ENCODE data around the gene CSMD2.

The CSMD2 gene

DNA sequence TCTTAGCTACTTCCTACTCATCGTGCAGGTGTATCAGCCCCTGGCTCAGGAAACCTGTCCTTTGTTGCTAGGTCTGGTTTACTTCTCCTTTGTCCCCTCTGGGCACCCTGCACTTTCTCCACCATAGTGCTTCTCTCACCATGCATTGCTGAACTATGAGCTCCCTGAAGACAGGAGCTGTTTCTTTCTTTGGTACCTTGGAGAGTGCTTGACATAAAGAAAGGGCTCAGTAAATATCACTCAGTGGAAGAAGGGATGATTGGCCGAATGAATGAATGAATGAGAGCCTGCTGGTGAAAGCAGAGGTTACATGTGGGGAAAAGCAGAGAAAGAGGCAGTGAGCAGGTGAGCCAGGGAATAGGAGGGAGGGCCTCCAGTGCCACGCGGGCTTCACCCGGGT lies 310.9 kb downstream of the CSMD2 start:
- H3K4me1 ChIP-seq (ENCODE audit: control insufficient read depth, insufficient read depth, low read length) = no peaks in the 10 kb centered on the region
- no peak overlapping the region for H3K4me3 ChIP-seq (ENCODE audit: low read length)
- H3K27me3 ChIP-seq (ENCODE audit: control insufficient read depth, insufficient read depth, low read length) = no peaks in the 10 kb centered on the region
- H3K9ac ChIP-seq (ENCODE audit: low read length) = no peak overlapping the region
- H3K36me3 ChIP-seq (ENCODE audit: control insufficient read depth, insufficient read depth, low read length) = no peaks in the 10 kb centered on the region
- no peak overlapping the region for H3K27ac ChIP-seq (ENCODE audit: low read depth, low read length)

DNA sequence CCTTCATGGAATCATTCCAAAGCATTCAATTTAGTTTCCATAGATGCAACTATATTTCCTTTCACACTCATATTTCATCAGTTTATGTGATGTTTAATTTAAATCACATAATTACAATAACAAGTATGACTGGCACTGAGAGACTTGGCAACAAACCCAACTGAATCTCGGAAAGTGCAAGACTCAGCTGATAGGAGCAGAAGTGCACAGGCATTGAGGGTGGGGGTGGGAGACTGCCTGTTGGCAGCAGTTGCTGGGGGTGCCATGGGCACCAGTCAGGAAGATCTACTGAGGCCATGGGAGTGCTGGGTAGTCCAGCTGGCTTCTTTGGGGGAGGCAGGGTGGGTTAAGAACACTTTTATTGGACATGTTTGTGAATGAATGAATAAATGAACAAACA lies 311.6 kb downstream of the CSMD2 start:
- Histone ChIP-seq H3K4me1 (ENCODE audit: control insufficient read depth, insufficient read depth, low read length) (no peaks in the 10 kb centered on the region), H3K27ac (ENCODE audit: low read depth, low read length) (no peak overlapping the region), H3K27me3 (ENCODE audit: control insufficient read depth, insufficient read depth, low read length) (no peaks in the 10 kb centered on the region), H3K9ac (ENCODE audit: low read length) (no peak overlapping the region), H3K36me3 (ENCODE audit: control insufficient read depth, insufficient read depth, low read length) (no peaks in the 10 kb centered on the region), H3K4me3 (ENCODE audit: low read length) (no peak overlapping the region)

DNA sequence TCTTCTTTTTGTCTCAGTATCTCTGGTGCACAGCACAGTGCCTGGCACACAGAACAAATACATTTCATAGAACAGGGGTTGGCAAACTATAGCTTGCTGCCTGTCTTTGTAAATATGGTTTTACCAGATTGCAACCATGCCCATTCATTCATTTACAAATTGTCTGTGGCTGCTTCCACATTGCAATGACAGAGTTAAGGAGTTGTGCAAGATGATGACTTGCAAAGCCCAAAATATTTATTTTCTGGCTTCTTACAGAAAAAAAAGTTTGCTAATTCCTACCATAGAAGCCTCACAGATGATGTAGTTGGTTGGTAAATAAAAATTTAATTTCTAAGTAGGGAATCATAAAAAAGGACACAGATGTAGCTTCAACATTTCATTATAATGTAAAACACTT lies 312.3 kb downstream of the CSMD2 start:
- H3K27ac ChIP-seq (ENCODE audit: low read depth, low read length) = no peak overlapping the region
- H3K36me3 ChIP-seq (ENCODE audit: control insufficient read depth, insufficient read depth, low read length) = no peaks in the 10 kb centered on the region
- H3K4me3 ChIP-seq (ENCODE audit: low read length) = no peak overlapping the region
- no peak overlapping the region for H3K9ac ChIP-seq (ENCODE audit: low read length)
- H3K27me3 ChIP-seq (ENCODE audit: control insufficient read depth, insufficient read depth, low read length) = no peaks in the 10 kb centered on the region
- no peaks in the 10 kb centered on the region for H3K4me1 ChIP-seq (ENCODE audit: control insufficient read depth, insufficient read depth, low read length)

DNA sequence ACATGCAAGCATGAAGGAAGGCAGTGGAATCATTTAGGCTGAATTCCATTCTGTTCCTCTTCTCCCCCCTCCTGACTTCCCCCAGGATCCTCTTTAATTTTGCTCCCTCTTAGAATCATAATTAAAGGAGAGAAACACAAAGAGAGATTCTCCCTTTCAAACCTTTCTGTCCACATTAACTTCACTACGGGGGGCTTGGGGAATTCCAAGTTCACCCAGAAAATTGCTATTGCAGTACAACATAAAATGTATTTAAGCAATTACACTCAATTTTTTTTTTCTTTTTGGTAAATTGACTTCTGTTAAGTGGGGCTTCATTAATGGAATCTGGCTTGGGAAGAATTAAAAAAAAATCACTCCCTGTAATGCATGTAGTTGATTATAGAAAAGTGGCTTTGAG lies 314.5 kb downstream of the CSMD2 start:
- Histone ChIP-seq H3K4me3 (ENCODE audit: low read length) (no peak overlapping the region), H3K36me3 (ENCODE audit: control insufficient read depth, insufficient read depth, low read length) (no peaks in the 10 kb centered on the region), H3K27ac (ENCODE audit: low read depth, low read length) (no peak overlapping the region), H3K4me1 (ENCODE audit: control insufficient read depth, insufficient read depth, low read length) (no peaks in the 10 kb centered on the region), H3K9ac (ENCODE audit: low read length) (no peak overlapping the region), H3K27me3 (ENCODE audit: control insufficient read depth, insufficient read depth, low read length) (no peaks in the 10 kb centered on the region)

DNA sequence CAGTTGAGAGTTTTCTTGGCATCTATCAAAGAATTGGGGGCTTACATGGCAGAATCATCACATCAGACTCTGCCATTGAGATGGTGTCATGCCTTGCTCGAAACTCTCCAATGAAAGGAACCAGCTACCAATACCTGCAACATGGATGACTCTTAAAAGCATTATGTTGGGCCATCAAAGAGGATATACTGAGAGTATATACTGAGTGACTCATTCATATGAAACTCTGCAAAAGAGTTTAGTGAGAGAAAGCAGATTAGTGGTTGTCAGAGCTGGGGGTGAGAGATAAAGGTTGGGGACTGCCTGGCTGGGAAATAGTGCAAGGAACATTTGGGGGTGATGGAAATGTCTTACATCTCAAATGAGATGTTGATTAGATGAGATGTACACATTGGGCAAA lies 315.8 kb downstream of the CSMD2 start:
- Histone ChIP-seq H3K36me3 (ENCODE audit: control insufficient read depth, insufficient read depth, low read length) (no peaks in the 10 kb centered on the region), H3K9ac (ENCODE audit: low read length) (no peak overlapping the region), H3K4me1 (ENCODE audit: control insufficient read depth, insufficient read depth, low read length) (no peaks in the 10 kb centered on the region), H3K4me3 (ENCODE audit: low read length) (no peak overlapping the region), H3K27me3 (ENCODE audit: control insufficient read depth, insufficient read depth, low read length) (no peaks in the 10 kb centered on the region), H3K27ac (ENCODE audit: low read depth, low read length) (no peak overlapping the region)

DNA sequence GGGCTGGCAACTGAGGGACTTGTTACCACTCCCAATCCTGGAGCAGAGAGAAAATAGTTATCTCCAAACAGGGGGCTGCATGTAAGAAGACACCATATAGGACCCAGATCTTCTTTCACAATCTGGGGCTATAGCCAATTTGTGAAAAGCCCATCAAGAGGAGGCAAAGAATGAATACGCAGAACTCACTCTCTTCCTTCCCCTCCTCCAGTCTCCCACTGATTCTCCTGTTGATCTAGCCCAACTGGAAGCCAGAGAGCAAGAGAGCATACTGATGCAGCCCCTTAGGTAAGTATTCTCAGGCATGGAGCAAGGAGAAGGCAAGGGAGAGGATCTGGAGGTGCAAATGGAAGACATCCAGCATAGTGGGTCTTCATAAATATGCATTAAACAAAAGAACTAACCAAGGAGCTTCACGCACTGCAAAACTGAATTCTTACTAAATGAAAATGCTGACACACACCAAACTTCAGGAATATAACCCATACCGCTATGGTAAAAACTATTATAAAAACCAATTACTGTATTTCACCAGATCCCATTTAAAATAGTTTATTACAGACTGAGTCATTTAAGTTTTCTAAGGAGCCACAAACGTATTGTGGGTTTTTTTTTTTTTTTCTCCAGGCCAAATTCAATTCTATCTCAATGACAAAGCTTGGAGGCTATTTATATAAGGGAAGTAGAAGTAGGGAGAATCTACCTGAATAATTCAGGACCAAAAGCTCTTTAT lies 316.7 kb downstream of the CSMD2 start:
- H3K4me1 ChIP-seq (ENCODE audit: control insufficient read depth, insufficient read depth, low read length) = no peaks in the 10 kb centered on the region
- no peak overlapping the region for H3K4me3 ChIP-seq (ENCODE audit: low read length)
- no peaks in the 10 kb centered on the region for H3K27me3 ChIP-seq (ENCODE audit: control insufficient read depth, insufficient read depth, low read length)
- no peak overlapping the region for H3K9ac ChIP-seq (ENCODE audit: low read length)
- H3K36me3 ChIP-seq (ENCODE audit: control insufficient read depth, insufficient read depth, low read length) = no peaks in the 10 kb centered on the region
- H3K27ac ChIP-seq (ENCODE audit: low read depth, low read length) = no peak overlapping the region

DNA sequence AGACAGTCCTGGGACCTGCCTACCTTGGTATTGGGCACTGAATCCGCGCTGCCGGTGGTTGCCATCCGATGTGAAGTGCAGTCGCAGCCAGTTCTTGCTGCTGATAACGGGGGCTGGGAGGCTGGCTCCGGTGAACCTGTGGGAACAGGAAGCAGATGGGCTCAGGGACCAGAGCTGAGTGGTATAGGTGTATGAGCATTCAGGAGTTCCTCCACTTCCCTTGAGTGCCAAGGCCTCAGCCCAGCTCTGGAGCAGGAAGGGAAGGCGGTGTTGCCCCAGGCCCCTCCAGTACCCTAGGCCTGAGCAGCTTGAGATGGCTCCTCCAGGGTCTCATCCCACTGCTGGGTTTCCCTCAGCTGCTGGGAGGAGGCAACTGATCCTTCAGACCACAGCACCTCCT lies 318.2 kb downstream of the CSMD2 start:
- Histone ChIP-seq H3K4me1 (ENCODE audit: control insufficient read depth, insufficient read depth, low read length) (no peaks in the 10 kb centered on the region), H3K9ac (ENCODE audit: low read length) (no peak overlapping the region), H3K36me3 (ENCODE audit: control insufficient read depth, insufficient read depth, low read length) (no peaks in the 10 kb centered on the region), H3K27me3 (ENCODE audit: control insufficient read depth, insufficient read depth, low read length) (no peaks in the 10 kb centered on the region), H3K27ac (ENCODE audit: low read depth, low read length) (no peak overlapping the region), H3K4me3 (ENCODE audit: low read length) (no peak overlapping the region)

DNA sequence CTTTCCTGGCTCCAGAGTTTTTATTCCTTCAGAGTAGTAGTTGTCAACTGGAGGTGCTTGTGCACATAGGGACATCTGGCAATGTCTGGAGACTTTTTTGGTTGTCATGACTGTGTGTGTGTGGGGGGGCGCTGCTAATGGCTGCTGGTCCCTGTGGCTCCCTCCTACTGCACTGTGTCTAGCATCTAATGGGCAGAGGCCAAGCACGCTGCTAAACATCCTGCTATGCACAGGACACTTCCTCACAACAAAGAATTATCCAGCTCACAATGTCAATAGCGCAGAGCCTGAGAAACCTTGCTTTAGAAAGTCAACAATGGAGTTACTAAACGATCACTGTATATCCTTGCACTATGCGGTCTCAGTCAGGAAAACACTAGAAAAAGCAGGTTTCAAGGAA lies 320.9 kb downstream of the CSMD2 start:
- Histone ChIP-seq H3K36me3 (ENCODE audit: control insufficient read depth, insufficient read depth, low read length) (no peaks in the 10 kb centered on the region), H3K27ac (ENCODE audit: low read depth, low read length) (no peak overlapping the region), H3K4me1 (ENCODE audit: control insufficient read depth, insufficient read depth, low read length) (no peaks in the 10 kb centered on the region), H3K9ac (ENCODE audit: low read length) (no peak overlapping the region), H3K27me3 (ENCODE audit: control insufficient read depth, insufficient read depth, low read length) (no peaks in the 10 kb centered on the region), H3K4me3 (ENCODE audit: low read length) (no peak overlapping the region)

DNA sequence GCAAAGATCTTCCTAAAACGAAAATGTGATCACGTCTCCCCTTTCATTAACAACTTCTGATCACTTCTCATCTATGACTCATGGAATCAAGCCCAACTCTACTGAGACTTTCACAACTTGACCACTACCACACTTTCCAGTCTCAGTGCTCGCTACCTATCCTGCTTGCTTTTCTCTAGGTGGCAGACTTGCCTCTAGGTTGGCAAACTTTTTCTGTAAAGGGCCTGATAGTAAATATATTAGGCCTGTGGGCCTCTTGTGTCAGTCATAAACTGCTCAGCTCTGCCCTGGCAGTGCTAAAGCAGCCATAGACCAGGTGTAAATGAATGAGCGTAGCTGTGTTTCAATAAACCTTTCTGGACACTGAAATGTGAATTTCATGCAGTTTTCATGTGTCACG lies 322.7 kb downstream of the CSMD2 start:
- no peak overlapping the region for H3K4me3 ChIP-seq (ENCODE audit: low read length)
- H3K27me3 ChIP-seq (ENCODE audit: control insufficient read depth, insufficient read depth, low read length) = no peaks in the 10 kb centered on the region
- H3K4me1 ChIP-seq (ENCODE audit: control insufficient read depth, insufficient read depth, low read length) = no peaks in the 10 kb centered on the region
- H3K9ac ChIP-seq (ENCODE audit: low read length) = no peak overlapping the region
- H3K27ac ChIP-seq (ENCODE audit: low read depth, low read length) = no peak overlapping the region
- H3K36me3 ChIP-seq (ENCODE audit: control insufficient read depth, insufficient read depth, low read length) = no peaks in the 10 kb centered on the region

DNA sequence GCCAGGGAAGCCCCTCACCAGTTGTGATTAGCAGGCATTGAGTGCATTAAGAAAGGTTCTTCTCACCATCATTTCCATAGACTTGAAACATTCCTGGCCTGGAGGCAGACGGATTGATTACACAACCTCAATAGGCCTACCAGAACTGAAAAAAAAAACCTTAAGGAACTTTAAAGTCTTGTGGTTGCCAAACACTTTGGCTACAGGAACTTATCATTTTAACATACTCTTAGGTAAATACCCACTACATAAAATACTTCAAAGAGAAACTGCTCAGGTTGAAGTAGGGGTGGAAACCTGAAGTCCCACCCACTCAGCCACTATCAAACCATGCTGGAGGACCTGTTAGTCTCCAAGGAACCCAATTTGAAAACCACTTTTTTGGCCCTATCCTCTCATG lies 323.5 kb downstream of the CSMD2 start:
- Histone ChIP-seq H3K4me3 (ENCODE audit: low read length) (no peak overlapping the region), H3K9ac (ENCODE audit: low read length) (no peak overlapping the region), H3K27ac (ENCODE audit: low read depth, low read length) (no peak overlapping the region), H3K27me3 (ENCODE audit: control insufficient read depth, insufficient read depth, low read length) (no peaks in the 10 kb centered on the region), H3K4me1 (ENCODE audit: control insufficient read depth, insufficient read depth, low read length) (no peaks in the 10 kb centered on the region), H3K36me3 (ENCODE audit: control insufficient read depth, insufficient read depth, low read length) (no peaks in the 10 kb centered on the region)

DNA sequence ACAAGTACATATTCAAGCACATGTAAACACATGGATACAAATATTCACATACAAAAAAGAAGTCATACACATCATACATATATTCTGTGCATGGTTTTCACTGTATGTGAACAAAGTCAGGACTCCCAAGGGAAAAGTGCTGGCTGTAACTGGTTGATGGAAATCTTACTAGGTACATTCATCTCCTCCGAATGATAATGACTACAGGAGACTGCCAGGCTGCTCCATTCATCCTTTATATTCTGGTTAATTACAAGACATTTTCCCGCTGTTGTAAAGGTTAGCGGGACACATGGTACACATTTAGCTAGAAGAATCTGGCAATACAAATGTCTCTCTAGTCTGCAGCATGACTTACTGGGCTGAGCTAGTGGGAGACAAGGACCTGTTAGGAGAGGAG lies 327.4 kb downstream of the CSMD2 start:
- H3K4me1 ChIP-seq (ENCODE audit: control insufficient read depth, insufficient read depth, low read length) = no peaks in the 10 kb centered on the region
- no peaks in the 10 kb centered on the region for H3K36me3 ChIP-seq (ENCODE audit: control insufficient read depth, insufficient read depth, low read length)
- H3K27me3 ChIP-seq (ENCODE audit: control insufficient read depth, insufficient read depth, low read length) = no peaks in the 10 kb centered on the region
- no peak overlapping the region for H3K4me3 ChIP-seq (ENCODE audit: low read length)
- no peak overlapping the region for H3K9ac ChIP-seq (ENCODE audit: low read length)
- H3K27ac ChIP-seq (ENCODE audit: low read depth, low read length) = no peak overlapping the region

DNA sequence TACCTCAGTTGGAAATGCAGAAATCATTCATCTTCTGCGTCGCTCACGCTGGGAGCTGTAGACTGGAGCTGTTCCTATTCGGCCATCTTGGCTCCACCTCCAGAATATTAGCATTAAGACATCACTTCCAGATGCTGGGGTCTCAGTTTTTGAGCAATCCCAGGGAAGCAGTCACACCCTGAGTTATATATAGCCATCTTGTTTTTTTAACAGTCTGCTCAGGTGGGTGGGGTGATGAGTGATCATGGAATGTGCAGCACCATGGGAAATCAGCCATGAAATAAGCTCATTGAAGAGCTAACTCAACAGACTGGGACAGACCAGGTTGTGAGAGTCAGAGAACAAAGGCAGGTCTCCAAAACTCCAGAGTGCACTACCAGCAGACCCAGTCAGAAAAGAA lies 328.1 kb downstream of the CSMD2 start:
- no peak overlapping the region for H3K9ac ChIP-seq (ENCODE audit: low read length)
- H3K27ac ChIP-seq (ENCODE audit: low read depth, low read length) = no peak overlapping the region
- H3K36me3 ChIP-seq (ENCODE audit: control insufficient read depth, insufficient read depth, low read length) = no peaks in the 10 kb centered on the region
- H3K4me1 ChIP-seq (ENCODE audit: control insufficient read depth, insufficient read depth, low read length) = no peaks in the 10 kb centered on the region
- H3K4me3 ChIP-seq (ENCODE audit: low read length) = no peak overlapping the region
- H3K27me3 ChIP-seq (ENCODE audit: control insufficient read depth, insufficient read depth, low read length) = no peaks in the 10 kb centered on the region

DNA sequence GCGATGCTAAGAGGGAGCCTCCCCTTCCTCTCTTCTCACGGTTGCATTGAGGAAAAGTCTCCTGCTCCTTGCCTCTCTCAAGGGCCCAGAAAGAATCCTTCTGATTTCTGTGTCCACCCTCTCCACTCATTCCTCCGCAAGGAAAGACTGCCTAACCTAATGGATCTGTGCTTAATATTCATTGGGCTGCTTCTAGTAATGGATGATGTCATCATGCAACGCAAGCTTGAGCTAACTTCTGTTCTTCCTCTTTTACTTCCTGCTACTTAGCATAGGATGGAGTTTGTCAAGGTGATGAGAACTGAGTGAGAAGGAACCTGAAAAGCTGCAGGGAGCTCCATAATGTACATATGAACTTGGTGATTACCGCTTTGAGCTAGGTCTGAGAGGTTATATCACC lies 336.4 kb downstream of the CSMD2 start:
- Histone ChIP-seq H3K4me3 (ENCODE audit: low read length) (no peak overlapping the region), H3K27me3 (ENCODE audit: control insufficient read depth, insufficient read depth, low read length) (no peaks in the 10 kb centered on the region), H3K4me1 (ENCODE audit: control insufficient read depth, insufficient read depth, low read length) (no peaks in the 10 kb centered on the region), H3K36me3 (ENCODE audit: control insufficient read depth, insufficient read depth, low read length) (no peaks in the 10 kb centered on the region), H3K27ac (ENCODE audit: low read depth, low read length) (no peak overlapping the region), H3K9ac (ENCODE audit: low read length) (no peak overlapping the region)
